Stimulated activated CD8-positive, alpha-beta memory T cell treated with anti-CD3 and anti-CD28 coated beads, Interleukin-15, amount 100 ng/mL, for 48 hours (primary cell): ENCODE measurements around the gene TJP1.
"Not testable (repeated sequence)": the region's sequence is repeated elsewhere in the genome, so short reads cannot be mapped to it uniquely, and the experiment has no call there.

ENCODE experiments used
- DNase-seq, 2 donors: peaks; one replicate each; pipeline ENCODE4 v3.0.0-alpha.2; 2020; ENCODE audit warnings: low read depth in 2 of 2

TJP1 gene

DNA sequence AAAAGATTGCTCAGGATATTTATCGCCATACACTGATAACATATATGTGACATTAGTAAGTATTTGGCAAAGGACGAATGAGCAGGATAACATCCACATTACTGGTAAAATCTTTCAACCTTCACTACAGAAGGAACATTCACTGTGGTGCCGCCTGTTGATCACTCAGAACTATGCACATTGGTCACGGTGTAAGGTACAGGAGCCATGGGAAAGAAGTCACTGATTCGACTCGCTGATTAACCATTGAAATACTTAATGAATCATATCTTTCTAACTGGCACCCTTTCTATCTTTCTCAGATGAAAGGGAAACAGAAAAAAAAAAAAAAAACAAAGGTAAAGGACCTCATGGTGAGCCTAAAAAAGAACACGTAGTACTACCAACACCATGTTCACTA, 68.8 kb downstream of the TJP1 start:
- no peak for DNase-seq

DNA sequence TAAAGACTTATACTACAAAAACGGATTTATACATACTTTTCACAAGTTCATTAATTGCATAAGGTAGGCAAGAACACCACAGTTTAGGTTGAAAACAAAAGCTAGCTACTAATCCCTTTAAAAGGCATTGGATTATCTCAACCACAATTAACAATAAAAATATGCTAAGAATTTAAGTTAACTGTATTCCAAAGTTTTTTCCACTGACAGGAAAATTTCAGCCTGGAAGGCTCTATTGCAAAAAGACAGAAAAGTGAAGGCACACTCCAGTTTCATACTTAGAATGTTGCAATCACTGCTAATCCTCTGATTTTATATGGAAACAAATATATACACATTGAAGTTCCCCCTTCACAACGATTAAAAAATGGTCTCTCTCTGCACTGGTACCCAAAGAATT, 71.5 kb downstream of the TJP1 start:
- DNase-seq, result no peak

DNA sequence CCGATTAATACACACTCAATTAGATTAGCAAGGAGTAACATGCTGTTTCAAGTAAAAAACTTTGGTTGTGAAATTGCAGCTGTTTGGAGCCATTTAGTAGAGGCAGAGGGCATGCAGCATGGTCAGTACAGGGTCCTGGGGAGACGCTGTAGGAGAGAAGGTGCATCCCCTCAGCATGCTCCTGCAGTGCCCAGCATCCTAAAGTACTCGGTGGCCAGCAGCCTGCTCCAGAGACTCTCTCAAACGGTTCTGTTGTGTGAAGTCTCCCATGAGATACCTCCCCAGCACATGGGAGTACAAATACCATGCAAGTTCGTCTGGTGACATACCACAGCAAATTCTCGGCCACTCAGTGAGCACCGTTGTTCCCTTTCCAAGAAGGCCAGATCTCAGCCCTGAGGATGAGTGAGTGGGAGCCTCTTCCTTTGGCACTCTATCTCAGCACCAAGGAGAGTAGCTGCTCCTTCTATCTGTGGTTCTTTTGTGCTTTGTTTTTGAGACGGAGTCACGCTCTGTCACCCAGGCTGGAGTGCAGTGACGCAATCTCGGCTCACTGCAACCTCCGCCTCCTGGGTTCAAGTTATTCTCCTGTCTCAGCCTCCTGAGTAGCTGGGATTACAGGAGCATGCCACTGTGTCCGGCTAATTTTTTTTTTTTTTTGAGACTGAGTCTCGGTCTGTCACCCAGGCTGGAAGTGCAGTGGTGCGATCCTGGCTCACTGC, 72.7 kb downstream of the TJP1 start:
- DNase-seq, result no peak

DNA sequence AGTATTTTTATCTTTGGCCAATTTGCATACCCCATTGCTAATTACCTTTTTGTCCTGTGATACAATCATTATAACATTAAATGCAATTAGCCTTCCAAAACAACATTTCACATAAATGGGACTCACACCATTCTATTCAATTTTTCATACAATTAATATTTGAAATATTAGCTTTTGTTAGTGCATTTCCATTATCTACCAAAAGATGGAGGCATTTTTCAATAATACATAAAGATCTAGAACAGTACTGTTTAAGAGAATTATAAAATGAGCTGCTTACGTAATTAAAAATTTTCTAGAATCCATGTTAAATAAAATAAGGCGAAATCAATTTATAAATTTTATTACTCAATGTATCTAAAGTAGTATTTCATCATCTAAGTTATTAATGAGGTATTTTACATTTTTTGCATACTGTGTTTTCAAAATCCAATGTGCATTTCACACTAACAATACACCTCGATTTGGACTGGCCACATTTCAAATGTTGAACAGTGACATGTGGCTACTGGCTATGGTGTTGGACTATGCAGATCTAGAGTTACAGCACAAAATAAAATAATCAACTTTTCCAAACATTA, 74.3 kb downstream of the TJP1 start:
- DNase-seq, result no peak

DNA sequence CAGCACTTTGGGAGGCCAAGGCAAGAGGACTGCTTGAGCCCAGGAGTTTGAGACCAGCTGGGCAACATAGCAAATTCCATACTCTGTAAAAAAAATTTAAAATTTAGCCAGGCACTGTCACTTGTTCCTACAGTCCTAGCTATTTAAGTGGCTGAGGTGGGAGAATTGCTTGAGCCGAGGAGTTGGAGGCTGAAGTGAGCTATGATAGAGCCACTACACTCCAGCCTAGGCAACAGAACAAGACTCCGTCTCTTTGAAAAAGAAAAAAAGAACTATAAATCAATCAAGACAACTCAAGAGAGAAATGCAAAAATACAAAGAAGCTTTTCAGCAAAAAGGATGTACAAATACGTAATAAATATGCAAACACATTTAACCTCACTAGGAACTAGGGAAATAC, 78.8 kb downstream of the TJP1 start:
- DNase-seq, result no peak

DNA sequence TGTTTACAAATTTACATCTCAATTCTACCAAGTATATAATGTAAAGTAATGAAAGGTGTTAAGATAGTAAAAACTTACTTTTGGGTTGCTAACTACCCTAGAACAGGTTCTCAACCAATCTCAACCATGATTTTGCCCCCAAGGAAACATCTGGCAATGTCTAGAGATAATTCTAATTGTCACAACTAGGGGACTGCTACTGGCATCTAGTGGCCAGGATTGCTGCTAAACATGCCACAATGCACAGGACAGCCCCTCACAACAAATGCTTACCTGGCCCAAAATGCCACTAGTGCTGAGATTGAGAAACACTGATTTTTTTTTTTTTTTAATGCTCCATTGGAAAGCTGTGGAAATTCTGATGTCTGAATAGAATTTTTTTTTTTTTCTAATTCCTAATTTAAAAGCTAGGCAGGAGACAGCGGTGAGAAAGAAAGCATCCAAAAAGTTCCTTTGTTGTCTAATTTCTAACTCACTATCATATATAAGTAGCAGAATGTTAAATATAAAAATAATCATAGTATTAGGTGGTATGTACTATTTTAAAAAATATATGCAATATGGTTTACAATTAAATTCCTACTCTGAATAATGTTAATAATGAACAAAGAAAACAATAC, 81.5 kb downstream of the TJP1 start:
- no peak for DNase-seq

DNA sequence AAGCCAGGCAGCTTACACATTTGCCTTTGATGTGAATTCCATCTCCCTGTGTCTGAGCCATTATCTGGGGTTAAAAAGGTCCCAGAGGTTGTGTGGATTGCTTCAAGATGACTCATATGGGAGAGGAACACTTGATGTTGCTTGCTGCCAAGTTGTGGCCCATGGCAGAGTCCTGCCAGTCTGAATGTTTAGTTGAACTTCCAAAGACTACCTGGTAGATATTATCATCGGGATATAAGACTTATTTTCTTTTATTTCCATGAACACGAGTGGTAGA, 85.6 kb downstream of the TJP1 start:
- DNase-seq, result no peak

DNA sequence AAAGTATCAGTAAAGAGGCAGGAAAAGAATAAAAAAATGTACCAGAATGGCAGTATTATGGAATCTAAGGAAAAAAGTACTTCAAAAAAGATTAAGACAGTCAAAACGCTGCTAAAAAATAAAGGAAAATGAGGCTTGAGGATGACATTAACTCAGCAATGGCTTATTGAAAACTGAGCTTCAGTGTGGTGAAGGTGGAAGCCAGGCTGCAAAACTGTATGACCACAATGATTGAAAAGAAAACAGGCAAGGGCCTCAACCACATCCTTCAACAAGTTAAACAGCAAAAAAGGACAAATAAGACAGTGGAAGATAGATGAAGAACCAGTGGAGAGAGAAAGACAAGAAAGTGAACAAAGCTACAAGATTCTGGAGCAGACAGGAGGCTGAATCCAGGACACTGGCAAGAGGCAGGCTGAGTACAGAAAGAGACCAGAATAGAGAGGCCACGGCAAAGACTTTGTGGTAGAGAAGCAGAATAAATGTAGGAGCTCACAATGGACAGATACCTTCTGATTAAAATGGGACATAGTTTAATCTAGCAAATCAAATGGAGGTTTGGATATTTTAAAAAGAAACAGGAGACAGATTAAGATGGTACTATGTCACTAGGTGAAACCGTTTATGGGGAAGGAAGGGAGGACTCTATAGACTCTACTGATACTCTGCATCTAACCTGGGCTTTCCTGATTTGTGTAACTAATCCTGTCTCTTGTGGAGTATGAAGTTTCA, 86.1 kb downstream of the TJP1 start:
- no peak for DNase-seq

DNA sequence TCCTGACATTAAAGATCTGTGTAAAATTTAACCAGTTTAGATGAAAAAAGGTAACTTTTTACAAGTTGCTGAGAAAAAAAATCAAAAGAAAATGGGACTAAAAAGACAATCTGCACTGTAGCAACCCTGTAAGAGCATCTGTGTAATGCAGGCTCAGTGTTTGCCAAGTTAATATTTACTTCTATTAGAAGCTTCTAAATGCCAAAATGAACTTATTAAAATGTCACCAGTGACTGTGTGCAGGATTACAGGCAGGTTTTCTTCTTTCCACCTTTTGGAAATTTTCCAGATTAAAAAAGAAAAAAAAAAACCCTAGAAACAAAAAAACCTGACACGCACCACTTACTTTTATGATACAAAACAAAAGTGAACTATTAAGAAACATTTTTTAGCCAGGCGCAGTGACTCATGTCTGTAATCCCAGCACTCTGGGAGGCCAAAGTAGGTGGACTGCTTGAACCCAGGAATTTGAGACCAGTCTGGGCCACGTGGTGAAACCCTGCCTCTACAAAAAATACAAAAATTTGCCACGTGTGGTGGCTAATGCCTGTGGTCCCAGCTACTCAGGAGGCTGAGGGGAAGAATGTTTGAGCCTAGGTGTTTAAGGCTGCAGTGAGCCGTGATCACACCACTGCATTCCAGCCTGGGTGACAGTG, 87.2 kb downstream of the TJP1 start:
- no peak for DNase-seq

DNA sequence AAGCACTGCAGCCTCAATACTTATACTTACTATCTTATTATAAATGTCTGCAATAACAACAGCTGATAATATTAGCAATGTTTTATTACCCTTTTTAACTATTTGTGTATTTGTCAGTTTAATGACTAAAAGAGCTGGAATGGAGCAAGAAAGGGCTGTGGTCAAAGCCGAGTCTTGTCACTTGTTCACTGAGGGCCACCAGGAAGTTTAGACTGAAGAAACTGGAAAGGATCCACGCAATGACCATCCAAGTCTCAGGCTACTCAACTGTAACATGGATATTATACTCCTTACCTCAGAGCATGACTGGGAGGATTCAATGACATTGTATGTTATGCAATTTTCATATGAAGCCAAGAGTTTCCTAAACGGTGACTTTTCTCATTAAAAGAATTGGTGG, 90.4 kb downstream of the TJP1 start:
- no peak for DNase-seq

DNA sequence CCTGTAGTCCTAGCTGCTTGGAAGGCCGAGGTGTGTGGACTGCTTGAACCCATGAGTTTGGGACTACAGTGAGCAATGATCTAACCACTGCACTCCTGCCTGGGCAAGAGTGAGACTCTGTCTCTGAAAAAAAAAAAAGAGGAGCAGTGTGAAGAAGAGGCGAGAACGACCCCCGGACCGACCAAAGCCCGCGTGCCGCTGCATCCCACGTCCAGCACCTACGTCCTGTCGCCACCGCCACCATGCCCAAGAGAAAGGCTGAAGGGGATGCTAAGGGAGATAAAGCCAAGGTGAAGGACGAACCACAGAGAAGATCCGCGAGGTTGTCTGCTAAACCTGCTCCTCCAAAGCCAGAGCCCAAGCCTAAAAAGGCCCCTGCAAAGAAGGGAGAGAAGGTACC, 91.8 kb downstream of the TJP1 start:
- DNase-seq, result not testable (repeated sequence)

DNA sequence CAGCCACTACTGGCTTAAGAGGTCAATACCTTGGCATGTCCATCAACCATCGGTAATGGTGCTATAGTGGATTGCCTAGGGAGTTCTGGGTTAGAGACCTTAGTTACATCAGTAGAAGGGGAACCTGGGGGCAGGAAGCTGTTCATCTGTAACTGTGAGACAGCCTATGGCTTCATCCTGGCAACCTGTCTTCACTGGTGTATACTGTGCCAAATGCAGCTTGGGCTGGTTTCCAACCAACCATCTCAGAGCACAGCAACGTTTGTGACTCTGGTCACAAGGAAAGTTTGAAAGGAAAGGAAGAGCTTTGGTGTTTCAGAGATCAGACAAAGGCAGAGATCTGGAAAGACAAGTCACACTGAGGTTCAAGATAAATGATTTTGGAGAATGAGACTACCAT, 93.8 kb downstream of the TJP1 start:
- no peak for DNase-seq

DNA sequence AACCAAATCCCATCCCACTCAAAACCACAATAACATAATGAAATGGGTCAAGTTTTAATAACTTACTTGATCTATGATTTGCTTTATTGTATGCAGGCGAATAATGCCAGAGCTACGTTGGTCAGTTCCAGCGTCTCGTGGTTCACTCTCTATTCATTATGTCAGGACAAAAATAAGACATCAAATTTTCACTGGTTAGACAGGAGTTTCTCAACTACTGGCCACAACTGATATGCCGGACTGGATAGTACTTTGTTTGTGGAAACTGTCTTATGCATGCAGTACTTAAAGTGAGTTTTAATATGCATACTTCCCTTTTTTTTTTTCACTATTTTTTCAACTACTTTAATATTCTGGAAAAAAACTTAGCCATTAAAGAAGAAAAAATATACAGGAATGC, 94.4 kb downstream of the TJP1 start:
- no peak for DNase-seq

DNA sequence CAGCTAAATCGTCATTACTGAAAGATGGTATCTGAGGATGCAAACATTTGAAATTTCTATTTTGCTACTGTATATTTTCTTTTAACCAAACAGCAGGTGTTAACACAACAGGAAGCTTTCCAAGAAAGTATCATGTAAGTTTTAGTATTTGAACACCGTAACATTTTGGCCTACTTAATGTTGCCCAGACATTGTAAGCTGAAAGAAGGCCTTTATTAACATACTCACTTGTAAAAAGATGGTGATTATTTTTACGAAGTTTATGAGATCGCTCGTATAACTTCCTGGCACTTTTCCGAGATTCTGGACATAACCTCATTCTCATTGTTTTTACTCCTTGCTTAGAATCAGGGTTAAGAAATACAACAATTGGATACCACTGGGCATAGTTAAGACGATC, 95.7 kb downstream of the TJP1 start:
- no peak for DNase-seq

DNA sequence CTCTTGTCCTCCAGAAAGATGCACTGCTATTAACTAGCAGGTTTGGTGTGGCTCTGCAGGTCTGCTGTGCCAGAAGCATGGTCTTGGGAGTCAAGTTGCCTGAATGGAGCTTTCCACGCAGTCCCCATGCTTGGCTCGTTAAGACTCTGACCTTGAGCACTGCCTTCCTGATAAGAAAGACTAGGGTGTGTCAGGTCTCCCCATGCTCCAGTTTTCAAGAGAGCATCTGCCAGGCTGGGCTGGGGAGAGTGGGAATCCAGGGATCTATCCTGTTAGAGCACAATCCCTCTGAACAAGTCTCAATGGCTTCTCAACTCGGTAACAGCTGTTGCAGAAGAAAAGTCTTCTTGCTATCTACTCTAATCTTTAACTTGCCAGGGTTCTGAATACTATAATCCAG, 98.2 kb downstream of the TJP1 start:
- no peak for DNase-seq

DNA sequence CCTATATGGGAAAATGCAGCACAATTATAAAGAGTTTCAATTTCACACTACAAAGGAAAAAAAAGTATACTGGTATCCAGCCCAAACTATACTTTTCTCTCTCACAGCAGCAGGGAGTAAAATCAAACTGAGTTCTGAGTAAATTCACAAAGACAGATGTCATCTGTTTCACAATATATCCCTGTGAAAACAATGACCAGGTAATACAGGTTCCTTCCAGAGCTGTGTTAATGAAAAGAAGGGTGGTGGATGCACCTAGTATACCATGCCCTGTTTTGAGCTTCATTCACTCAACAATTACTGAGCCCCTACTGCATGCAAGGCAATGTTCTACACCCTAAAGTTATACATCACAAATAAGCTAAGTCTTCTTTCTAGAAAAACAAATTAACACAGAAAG, 108.5 kb downstream of the TJP1 start:
- no peak for DNase-seq

DNA sequence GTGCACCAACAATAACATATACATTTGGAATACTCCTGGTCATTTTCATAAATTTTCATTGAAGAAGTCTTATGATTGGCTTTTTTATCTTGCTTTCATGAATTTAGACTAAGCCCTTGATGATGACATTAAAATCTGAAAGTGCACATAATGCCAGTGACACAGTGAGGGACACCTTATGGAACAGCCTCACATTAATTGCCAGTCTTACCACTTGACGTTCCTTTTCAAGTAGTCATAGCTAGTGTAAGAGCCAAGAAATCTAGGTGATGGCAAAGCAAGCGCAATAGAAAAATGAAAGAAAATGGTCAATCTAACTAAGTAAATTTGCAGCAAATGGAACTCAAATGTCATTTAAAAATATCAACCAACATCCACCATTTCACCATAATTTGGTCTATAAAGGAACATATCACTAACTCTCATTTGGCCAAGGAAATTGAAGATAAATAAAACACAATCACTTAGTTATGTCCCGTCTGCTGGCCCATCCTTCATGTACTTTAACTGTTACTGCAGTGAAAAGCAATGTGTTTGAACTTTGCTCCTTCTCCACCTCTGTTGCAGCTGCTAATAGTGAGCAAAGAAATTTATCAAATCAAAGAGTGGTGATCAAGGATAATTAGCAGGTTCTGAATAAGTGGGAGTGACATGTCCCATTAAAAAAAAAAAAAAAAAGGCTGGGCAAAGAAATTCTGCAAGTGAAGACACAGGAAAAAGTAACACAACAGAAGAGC, 110.0 kb downstream of the TJP1 start:
- DNase-seq, result no peak

DNA sequence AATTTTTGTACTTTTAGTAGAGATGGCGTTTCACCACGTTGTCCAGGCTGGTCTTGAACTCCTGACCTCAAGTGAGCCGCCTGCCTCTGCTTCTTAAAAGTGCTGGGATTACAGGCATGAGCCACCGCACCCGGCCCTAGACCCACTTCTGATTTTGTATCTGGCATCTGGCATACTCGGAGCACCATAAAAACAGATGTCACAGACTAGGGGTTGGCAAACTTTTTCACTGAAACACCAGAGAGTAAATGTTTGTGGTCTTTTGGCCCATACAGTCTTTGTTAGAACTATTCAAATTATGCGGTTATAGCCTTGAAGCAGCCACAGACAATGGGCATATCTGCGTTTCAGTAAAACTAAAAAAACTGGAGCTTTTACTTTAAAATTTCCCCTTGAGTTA, 110.7 kb downstream of the TJP1 start:
- DNase-seq, result no peak

DNA sequence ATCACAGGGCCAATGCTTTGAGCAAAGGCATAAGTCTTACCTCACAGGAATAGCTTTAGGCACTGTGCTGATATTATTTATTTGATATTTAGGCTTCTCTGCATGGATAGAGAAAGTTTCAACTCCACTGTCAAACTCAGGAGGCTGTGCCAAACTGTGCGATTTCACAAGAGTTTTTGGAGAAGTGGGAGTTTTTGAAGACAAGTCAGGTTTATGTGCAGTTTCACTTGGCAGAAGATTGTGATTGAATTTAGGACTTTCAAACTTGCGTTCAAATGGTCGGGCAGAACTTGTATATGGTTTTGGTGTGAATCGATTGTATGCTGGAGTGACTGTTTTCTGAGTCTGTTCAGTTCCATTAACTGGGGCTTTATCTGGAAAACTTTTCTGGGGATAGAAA, 113.7 kb downstream of the TJP1 start:
- DNase-seq, result no peak

DNA sequence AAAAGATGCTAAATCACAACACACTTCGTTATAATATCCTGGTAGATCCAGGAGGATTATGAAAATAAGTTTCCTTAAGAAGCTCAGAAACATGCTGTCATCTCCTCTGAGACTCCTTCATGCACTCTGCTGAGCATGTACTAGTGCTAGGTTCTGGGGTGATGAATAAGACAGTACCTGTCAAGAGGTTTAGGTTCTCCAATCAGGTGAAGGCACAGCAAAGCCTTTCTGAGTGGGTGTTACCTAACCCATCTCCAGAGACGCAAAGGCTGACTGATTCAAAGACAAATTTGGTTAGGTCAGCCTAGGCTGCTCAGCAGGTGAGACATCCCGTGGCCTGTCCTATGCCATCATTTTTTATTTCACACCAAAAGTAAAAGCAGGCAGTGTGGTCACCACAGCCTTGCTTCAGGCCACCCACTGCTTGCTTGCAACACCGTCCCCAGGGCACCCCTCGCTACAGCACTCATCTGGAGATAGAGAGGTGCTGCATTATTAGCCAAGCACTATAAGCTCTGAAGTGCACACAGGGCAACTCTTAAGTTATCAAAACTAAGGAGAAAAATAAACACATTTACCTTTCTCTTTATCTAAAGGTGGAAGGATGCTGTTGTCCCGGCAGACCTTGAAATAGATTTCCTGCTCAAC, 117.2 kb downstream of the TJP1 start:
- DNase-seq, result no peak

DNA sequence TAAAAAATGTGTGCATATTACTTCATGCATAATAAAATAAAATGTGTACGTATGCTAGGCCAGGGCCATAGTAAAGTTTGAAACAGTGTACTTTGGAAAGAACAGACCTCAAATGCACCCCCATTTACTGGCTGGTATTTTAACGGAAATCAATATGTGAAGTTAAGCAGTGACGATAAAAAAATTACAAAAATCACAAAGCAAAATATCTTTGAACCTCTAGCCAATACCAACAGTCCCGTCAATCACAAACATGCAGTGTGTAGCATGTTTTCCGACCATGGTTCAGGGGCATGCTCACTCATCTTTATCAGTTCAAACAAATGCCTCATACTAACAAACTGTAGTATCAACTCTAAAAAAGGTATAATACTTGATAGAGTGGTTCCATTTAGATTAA, 121.1 kb downstream of the TJP1 start:
- DNase-seq, result no peak
